ENCODE results near the gene C3orf85. TPM values are rescaled to one million over a fixed set of nuclear protein-coding genes. Genes with fewer than 3 reads are reported as not detected.

Gene C3orf85
- polyA plus RNA-seq, 1 donor (not counting 4 experiments of a cell fraction or from before 2014, with no cell fraction given) = not detected

DNA sequence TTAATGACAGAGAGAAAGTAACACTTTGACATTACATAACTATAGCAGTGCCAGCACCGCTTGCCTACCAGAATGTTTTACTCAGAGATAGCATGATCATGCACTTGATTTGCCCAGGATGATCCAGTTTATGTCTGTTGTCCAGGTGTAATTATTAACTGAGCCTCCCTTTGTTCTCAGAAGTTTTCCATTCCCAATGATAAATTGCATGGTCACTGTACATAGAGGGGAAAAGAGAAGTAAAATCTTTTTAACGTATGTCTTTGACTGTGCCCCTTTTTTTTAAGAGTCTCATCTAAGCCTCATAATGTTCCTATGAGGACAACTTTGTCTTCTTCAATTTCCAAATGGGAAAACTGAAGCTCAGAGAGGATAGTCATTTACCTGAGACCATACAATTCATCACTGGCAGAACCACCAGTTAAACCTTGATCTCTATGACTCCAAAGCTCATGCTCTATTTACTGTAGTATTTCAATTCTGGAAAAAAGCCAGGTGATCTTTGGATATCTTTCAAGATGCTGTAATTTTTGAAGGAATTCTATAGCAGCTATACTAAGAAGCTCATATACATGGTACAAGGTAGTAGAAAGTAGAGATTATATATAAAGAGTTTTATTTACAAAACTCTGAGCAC is 25.1 kb downstream of the C3orf85 start:
- no peak for TF ChIP-seq EZH2 (IDR thresholded peaks at IDR 0.05; ENCODE audit: low read length)
- TF ChIP-seq, protein P1, sequence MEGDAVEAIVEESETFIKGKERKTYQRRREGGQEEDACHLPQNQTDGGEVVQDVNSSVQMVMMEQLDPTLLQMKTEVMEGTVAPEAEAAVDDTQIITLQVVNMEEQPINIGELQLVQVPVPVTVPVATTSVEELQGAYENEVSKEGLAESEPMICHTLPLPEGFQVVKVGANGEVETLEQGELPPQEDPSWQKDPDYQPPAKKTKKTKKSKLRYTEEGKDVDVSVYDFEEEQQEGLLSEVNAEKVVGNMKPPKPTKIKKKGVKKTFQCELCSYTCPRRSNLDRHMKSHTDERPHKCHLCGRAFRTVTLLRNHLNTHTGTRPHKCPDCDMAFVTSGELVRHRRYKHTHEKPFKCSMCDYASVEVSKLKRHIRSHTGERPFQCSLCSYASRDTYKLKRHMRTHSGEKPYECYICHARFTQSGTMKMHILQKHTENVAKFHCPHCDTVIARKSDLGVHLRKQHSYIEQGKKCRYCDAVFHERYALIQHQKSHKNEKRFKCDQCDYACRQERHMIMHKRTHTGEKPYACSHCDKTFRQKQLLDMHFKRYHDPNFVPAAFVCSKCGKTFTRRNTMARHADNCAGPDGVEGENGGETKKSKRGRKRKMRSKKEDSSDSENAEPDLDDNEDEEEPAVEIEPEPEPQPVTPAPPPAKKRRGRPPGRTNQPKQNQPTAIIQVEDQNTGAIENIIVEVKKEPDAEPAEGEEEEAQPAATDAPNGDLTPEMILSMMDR (optimal IDR thresholded peaks at IDR 0.05 in 1 of 3, IDR thresholded peaks at IDR 0.05 in 1 of 3, conservative IDR thresholded peaks at IDR 0.05 in 1 of 3; ENCODE audit: extremely low read depth in 1 of 3, insufficient read depth in 2 of 3, low read length in 3 of 3) = no peak
- no peak overlapping the region for H2AFZ ChIP-seq (ENCODE audit: control insufficient read depth, low read length)
- H3K9ac ChIP-seq (ENCODE audit: control insufficient read depth, extremely low read depth, insufficient read depth, low read length) = no peak overlapping the region
- H3K36me3 ChIP-seq (ENCODE audit: control insufficient read depth in 2 of 2, extremely low read depth in 1 of 2, insufficient read depth in 2 of 2, low read length in 2 of 2) = no peaks in the 10 kb centered on the region
- no peaks in the 10 kb centered on the region for H4K20me1 ChIP-seq (ENCODE audit: control insufficient read depth, extremely low read depth, insufficient read depth, low read length)
- FAIRE-seq (no peak), DNase-seq (ENCODE audit: low read depth, low spot score) (no peak)
- dilution Hi-C loops (cut with MboI; ENCODE audit: extremely low pct_ligation_motif_present, low sequenced_read_pairs) = no loop called here
- H3K27ac ChIP-seq (ENCODE audit: control insufficient read depth, insufficient read depth, low read length) = no peak overlapping the region
- no peaks in the 10 kb centered on the region for H3K9me1 ChIP-seq (ENCODE audit: control insufficient read depth, extremely low read depth, insufficient read depth, low read length)
- no peaks in the 10 kb centered on the region for H3K4me1 ChIP-seq (ENCODE audit: control insufficient read depth, extremely low read depth, insufficient read depth, low read length)
- H3K4me2 ChIP-seq (ENCODE audit: control insufficient read depth, extremely low read depth, insufficient read depth, low read depth, low read length) = no peak overlapping the region
- H3K27me3 ChIP-seq (ENCODE audit: control insufficient read depth, extremely low read depth, insufficient read depth, low read length) = no peaks in the 10 kb centered on the region
- H3K4me3 ChIP-seq (ENCODE audit: control insufficient read depth in 2 of 3, extremely low read depth in 1 of 3, insufficient read depth in 2 of 3, low read depth in 1 of 3, low read length in 3 of 3) = no peak overlapping the region
- H3K9me3 ChIP-seq (ENCODE audit: control insufficient read depth, low read depth, low read length) = no peaks in the 10 kb centered on the region
- H3K79me2 ChIP-seq (ENCODE audit: control insufficient read depth, insufficient read depth, low read length) = no peaks in the 10 kb centered on the region

- no peak overlapping the region for H3K27ac ChIP-seq (ENCODE audit: control insufficient read depth, insufficient read depth, low read length)
- H4K20me1 ChIP-seq (ENCODE audit: control insufficient read depth, extremely low read depth, insufficient read depth, low read length) = no peaks in the 10 kb centered on the region
- H3K27me3 ChIP-seq (ENCODE audit: control insufficient read depth, extremely low read depth, insufficient read depth, low read length) = no peaks in the 10 kb centered on the region
- no peaks in the 10 kb centered on the region for H3K9me3 ChIP-seq (ENCODE audit: control insufficient read depth, low read depth, low read length)
- no peak for FAIRE-seq
- no peak overlapping the region for H2AFZ ChIP-seq (ENCODE audit: control insufficient read depth, low read length)
- dilution Hi-C loops (cut with MboI; ENCODE audit: extremely low pct_ligation_motif_present, low sequenced_read_pairs) = no loop called here
- no peak for DNase-seq (ENCODE audit: low read depth, low spot score)
- TF ChIP-seq, protein P1 (optimal IDR thresholded peaks at IDR 0.05 in 1 of 3, IDR thresholded peaks at IDR 0.05 in 1 of 3, conservative IDR thresholded peaks at IDR 0.05 in 1 of 3; ENCODE audit: extremely low read depth in 1 of 3, insufficient read depth in 2 of 3, low read length in 3 of 3) = no peak
- no peak for TF ChIP-seq EZH2 (IDR thresholded peaks at IDR 0.05; ENCODE audit: low read length)
- no peak overlapping the region for H3K4me2 ChIP-seq (ENCODE audit: control insufficient read depth, extremely low read depth, insufficient read depth, low read depth, low read length)
- H3K9ac ChIP-seq (ENCODE audit: control insufficient read depth, extremely low read depth, insufficient read depth, low read length) = no peak overlapping the region
- H3K9me1 ChIP-seq (ENCODE audit: control insufficient read depth, extremely low read depth, insufficient read depth, low read length) = no peaks in the 10 kb centered on the region
- no peak overlapping the region for H3K4me3 ChIP-seq (ENCODE audit: control insufficient read depth in 2 of 3, extremely low read depth in 1 of 3, insufficient read depth in 2 of 3, low read depth in 1 of 3, low read length in 3 of 3)
- H3K79me2 ChIP-seq (ENCODE audit: control insufficient read depth, insufficient read depth, low read length) = no peaks in the 10 kb centered on the region
- no peaks in the 10 kb centered on the region for H3K4me1 ChIP-seq (ENCODE audit: control insufficient read depth, extremely low read depth, insufficient read depth, low read length)
- H3K36me3 ChIP-seq (ENCODE audit: control insufficient read depth in 2 of 2, extremely low read depth in 1 of 2, insufficient read depth in 2 of 2, low read length in 2 of 2) = no peaks in the 10 kb centered on the region
Observed at GRCh38 chr3:109165905-109166304, 29.4 kb downstream of the C3orf85 start.
